Prostate gland (tissue), 2 donors: Measurements from ENCODE around the gene TMEM212. TPM values are rescaled to one million over a fixed set of nuclear protein-coding genes. Genes with fewer than 3 reads are reported as not detected.
"Not testable (repeated sequence)": the region's sequence is repeated elsewhere in the genome, so short reads cannot be mapped to it uniquely, and the experiment has no call there.

ENCODE experiments used
- DNase-seq: peaks from one replicate; pipeline ENCODE4 v3.0.0-alpha.2; 2019; ENCODE audit warnings: low spot score
- H3K27ac ChIP-seq, 2 donors: fragments of 200-600 bp; sonication (generic); 2 replicates each; pipeline ENCODE4 v1.5.1; 2017 to 2019
- H3K27me3 ChIP-seq: fragments of 200-600 bp; sonication (generic); replicated peaks from 2 replicates; pipeline ENCODE4 v1.5.1; 2019; ENCODE audit not compliant: insufficient read depth
- H3K36me3 ChIP-seq, 2 donors: fragments of 200-600 bp; sonication (generic); 1 replicate in 1 of 2; 2 replicates in 1 of 2; pipeline versions ENCODE4 v1.5.1 to v1.8.1; 2017 to 2019
- H3K4me1 ChIP-seq: fragments of 200-600 bp; sonication (generic); replicated peaks from 2 replicates; pipeline ENCODE4 v1.5.1; 2019
- H3K4me3 ChIP-seq, 2 donors: fragments of 200-600 bp; sonication (generic); 2 replicates each; pipeline ENCODE4 v1.5.1; 2017 to 2019
- H3K9me3 ChIP-seq: fragments of 200-600 bp; sonication (generic); 2 replicates; pipeline ENCODE4 v1.5.1; 2017
- POLR2A ChIP-seq: fragments of 450-650 bp; IDR thresholded peaks from one replicate; pipeline ENCODE4 v1.6.1; 2016; ENCODE audit warnings: antibody characterized with exemption, mild to moderate bottlenecking
- POLR2AphosphoS5 ChIP-seq: sonication (generic); formaldehyde crosslinking; IDR thresholded peaks from one replicate; pipeline ENCODE4 v1.6.1; 2017; ENCODE audit warnings: antibody characterized with exemption
- WGBS: methylation state at CpG from one replicate; pipeline ENCODE4 v1.1.5; 2018; 5-methylcytosine and 5-hydroxymethylcytosine counted together
- intact Hi-C: fragments of 100-400 bp; cut with DNase I; formaldehyde crosslinking; loops from one replicate; pipeline ENCODE4 v1.14.2; 2022
- total RNA-seq, 2 donors: library from RNA; depleted of rRNA; stranded (reverse); fragments of >200 nt; gene quantifications; one replicate each; pipeline ENCODE4 v1.1.0, GENCODE V29; 2016
- TF ChIP-seq, protein P1 (sequence below), 4 experiments: fragments of 200-600 bp in 2 of 4; fragments of 450-650 bp in 2 of 4; sonication (generic) in 2 of 4; IDR thresholded peaks; 1 replicate in 3 of 4; 2 replicates in 1 of 4; pipeline ENCODE4 v1.5.1; 2016 to 2019; ENCODE audit warnings: antibody characterized with exemption in 4 of 4, mild to moderate bottlenecking in 2 of 4, moderate library complexity in 2 of 4

TMEM212 gene
- total RNA-seq, 2 donors from 2014 or later, result not detected

DNA sequence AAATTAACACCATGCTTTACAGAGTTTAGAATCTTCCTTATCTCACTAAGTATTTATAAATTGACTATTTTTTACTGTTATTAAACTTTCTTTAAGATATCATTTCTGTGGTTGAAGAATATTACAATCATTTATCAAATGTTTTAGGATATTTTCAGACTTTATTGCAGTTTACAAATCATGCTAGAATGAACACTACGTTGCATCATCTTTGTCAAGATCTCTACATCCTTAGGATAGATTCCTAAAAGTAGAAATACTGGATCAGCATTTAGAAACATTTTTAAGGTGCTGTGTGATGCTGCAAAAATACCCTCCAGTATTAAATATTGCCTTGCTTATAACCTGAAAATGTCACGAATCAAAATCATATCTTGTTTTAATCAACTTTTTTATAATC, 30.3 kb upstream of the TMEM212 start:
- no peak overlapping the region for H3K27ac ChIP-seq
- TF ChIP-seq POLR2A (no peak), POLR2AphosphoS5 (no peak)
- TF ChIP-seq, protein P1, sequence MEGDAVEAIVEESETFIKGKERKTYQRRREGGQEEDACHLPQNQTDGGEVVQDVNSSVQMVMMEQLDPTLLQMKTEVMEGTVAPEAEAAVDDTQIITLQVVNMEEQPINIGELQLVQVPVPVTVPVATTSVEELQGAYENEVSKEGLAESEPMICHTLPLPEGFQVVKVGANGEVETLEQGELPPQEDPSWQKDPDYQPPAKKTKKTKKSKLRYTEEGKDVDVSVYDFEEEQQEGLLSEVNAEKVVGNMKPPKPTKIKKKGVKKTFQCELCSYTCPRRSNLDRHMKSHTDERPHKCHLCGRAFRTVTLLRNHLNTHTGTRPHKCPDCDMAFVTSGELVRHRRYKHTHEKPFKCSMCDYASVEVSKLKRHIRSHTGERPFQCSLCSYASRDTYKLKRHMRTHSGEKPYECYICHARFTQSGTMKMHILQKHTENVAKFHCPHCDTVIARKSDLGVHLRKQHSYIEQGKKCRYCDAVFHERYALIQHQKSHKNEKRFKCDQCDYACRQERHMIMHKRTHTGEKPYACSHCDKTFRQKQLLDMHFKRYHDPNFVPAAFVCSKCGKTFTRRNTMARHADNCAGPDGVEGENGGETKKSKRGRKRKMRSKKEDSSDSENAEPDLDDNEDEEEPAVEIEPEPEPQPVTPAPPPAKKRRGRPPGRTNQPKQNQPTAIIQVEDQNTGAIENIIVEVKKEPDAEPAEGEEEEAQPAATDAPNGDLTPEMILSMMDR (IDR thresholded peaks at IDR 0.05), result no peak
- no peaks in the 10 kb centered on the region for H3K36me3 ChIP-seq
- H3K4me3 ChIP-seq, result no peak overlapping the region
- no peak for DNase-seq
- no peaks in the 10 kb centered on the region for H3K9me3 ChIP-seq
- WGBS, result 97% methylated on average over 2 of the region's 2 CpGs
- intact Hi-C loops, result no loop called here
- H3K27me3 ChIP-seq, result no peaks in the 10 kb centered on the region
- no peaks in the 10 kb centered on the region for H3K4me1 ChIP-seq

DNA sequence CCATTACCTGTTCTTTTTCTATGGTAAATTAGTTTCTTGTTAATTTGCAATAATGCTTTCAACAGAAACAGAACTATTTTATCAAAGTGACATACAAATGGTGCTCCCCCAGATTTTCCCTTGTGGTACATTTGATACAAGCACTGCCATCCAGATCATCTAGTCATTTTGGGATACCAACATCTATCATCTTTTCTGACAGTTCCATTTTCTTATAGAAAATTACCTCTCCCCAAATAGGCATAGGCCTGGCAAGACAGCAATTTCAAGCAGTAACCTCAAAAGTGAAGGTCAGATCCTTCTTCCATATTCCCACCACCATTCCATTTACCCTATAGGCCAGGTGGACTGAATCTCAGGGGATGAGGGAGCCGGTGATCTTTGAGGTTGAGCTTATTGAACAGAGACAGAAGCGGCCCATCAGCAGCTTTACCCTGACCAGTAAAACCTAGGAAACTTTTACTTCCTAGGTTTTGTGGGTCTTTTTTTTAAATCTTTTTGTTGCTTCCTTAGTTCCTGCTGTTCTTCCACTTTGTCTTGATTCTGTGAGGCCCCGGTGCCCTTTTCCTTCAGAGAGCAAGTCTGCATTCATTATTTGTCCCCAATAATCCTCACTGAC, 29.8 kb upstream of the TMEM212 start:
- H3K4me1 ChIP-seq, result no peaks in the 10 kb centered on the region
- TF ChIP-seq, protein P1 (IDR thresholded peaks at IDR 0.05), result no peak
- TF ChIP-seq POLR2AphosphoS5 (no peak), POLR2A (no peak)
- H3K36me3 ChIP-seq, result no peaks in the 10 kb centered on the region
- no peak overlapping the region for H3K27ac ChIP-seq
- no peak overlapping the region for H3K4me3 ChIP-seq
- no peaks in the 10 kb centered on the region for H3K9me3 ChIP-seq
- DNase-seq, result no peak
- H3K27me3 ChIP-seq, result no peaks in the 10 kb centered on the region
- WGBS, result 97% methylated on average over 3 of the region's 3 CpGs
- intact Hi-C loops, result no loop called here

DNA sequence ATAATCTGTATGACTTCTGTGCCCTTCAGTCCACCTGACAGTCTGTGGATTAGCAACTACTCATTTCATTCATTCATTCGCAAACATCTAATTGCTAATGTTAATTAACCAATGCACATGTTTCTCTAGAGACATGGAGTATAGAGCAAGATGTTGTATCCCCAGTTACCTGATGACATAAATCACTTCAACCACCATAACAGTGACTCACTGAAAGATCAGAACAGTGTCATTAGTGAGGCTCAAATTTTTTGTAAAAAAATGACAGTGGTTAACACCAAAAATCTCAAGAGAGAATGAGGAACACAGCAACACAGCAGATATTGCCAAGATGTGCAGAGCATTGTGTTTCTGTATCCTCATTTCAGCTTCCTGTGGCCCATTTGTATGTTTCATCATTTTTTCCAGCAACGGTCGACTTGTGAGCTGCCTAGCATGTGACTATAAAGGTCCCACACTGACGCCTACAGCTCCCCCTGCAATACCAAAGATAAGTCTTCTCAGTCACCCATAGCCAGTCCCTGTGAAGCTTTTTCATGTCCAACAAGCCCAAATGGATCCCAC, 29.2 kb upstream of the TMEM212 start:
- Histone ChIP-seq H3K36me3 (no peaks in the 10 kb centered on the region), H3K4me1 (no peaks in the 10 kb centered on the region), H3K4me3 (no peak overlapping the region), H3K9me3 (no peaks in the 10 kb centered on the region), H3K27me3 (no peaks in the 10 kb centered on the region), H3K27ac (no peak overlapping the region)
- TF ChIP-seq, protein P1 (IDR thresholded peaks at IDR 0.05), result no peak
- TF ChIP-seq POLR2A (no peak), POLR2AphosphoS5 (no peak)
- intact Hi-C loops, result no loop called here
- no peak for DNase-seq
- WGBS, result 83% methylated on average over 4 of the region's 4 CpGs

DNA sequence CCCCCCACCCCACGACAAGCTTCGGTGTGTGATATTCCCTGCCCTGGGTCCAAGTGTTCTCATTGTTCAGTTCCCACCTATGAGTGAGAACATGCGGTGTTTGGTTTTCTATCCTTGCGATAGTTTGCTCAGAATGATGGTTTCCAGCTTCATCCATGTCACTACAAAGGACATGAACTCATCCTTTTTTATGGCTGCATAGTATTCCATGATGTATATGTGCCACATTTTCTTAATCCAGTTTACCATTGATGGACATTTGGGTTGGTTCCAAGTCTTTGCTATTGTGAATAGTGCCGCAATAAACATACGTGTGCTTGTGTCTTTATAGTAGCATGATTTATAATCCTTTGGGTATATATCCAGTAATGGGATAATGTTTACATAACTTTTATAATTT, 28.5 kb upstream of the TMEM212 start:
- H3K36me3 ChIP-seq, intact Hi-C loops, DNase-seq, H3K4me3 ChIP-seq, H3K4me1 ChIP-seq, H3K27me3 ChIP-seq, H3K27ac ChIP-seq, H3K9me3 ChIP-seq: not testable (repeated sequence)
- WGBS, result 93% methylated on average over 6 of the region's 6 CpGs

DNA sequence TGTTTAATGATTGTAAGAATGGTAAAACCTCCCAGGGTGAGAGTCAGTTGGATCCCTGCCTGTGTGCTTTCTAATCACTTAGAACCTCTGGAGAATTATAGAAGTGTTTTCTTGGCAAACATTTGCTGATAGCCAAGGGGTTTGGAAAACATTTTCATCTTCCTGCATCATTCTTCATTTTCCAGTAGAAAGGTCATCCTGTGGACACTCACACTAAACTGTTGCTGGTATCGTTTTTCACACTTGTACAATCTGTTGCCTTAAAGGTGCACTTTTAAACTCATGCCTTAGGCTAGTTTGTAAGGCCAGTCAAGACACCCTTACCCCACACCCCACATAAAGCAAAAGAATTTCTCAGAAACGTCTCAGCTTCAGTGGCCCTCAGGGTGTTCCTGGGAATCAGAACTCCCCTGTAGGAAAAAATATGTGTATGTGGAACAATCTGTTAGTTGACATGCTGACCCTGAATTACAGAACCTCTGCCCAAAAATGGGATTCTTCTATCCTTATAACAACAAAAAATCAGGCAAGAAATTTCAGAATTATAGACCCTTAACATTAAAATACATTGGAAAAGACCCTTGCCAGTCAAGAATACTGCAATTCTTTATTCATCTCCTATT, 27.1 kb upstream of the TMEM212 start:
- no peaks in the 10 kb centered on the region for H3K9me3 ChIP-seq
- no peak overlapping the region for H3K4me3 ChIP-seq
- no peaks in the 10 kb centered on the region for H3K4me1 ChIP-seq
- DNase-seq, result no peak
- H3K27me3 ChIP-seq, result no peaks in the 10 kb centered on the region
- no peak overlapping the region for H3K27ac ChIP-seq
- intact Hi-C loops, result no loop called here
- TF ChIP-seq POLR2A (no peak), POLR2AphosphoS5 (no peak)
- TF ChIP-seq, protein P1 (IDR thresholded peaks at IDR 0.05), result no peak
- no peaks in the 10 kb centered on the region for H3K36me3 ChIP-seq
- 58% methylated on average over 2 of the region's 2 CpGs for WGBS
